ENCODE measurements around the gene TCF15. TPM values are rescaled to one million over a fixed set of nuclear protein-coding genes. Genes with fewer than 3 reads are reported as not detected.

TCF15 gene
- total and polyA plus RNA-seq, 4 donors: not detected

Other genes starting within 250 kb of the TCF15 start
- 10 to 100 TPM in 1 of 2 donors, 1 to 10 TPM in 1; 4.8 to 36.3 TPM for gene TRIB3, start 229.5 kb downstream of the TCF15 start, total RNA-seq
- gene TRIB3, start 229.5 kb downstream of the TCF15 start, polyA plus RNA-seq: 10 to 100 TPM; 41.2 to 63.1 TPM
- gene RBCK1, start 202.0 kb downstream of the TCF15 start, total RNA-seq: 10 to 100 TPM; 18.0 to 48.3 TPM
- 10 to 100 TPM; 61.3 to 62.6 TPM for gene RBCK1, start 202.0 kb downstream of the TCF15 start, polyA plus RNA-seq
- gene TBC1D20, start 147.8 kb downstream of the TCF15 start, total RNA-seq: 10 to 100 TPM; 14.4 to 18.9 TPM
- 1 to 10 TPM; 8.7 to 9.4 TPM for gene TBC1D20, start 147.8 kb downstream of the TCF15 start, polyA plus RNA-seq
- 10 to 100 TPM; 60.2 to 60.3 TPM for gene CSNK2A1, start 66.5 kb downstream of the TCF15 start, total RNA-seq
- gene CSNK2A1, start 66.5 kb downstream of the TCF15 start, polyA plus RNA-seq: 10 to 100 TPM; 17.0 to 19.3 TPM
- 10 to 100 TPM; 22.8 to 26.8 TPM for gene SRXN1, start 42.9 kb upstream of the TCF15 start, total RNA-seq
- gene SRXN1, start 42.9 kb upstream of the TCF15 start, polyA plus RNA-seq: 10 to 100 TPM; 14.3 to 60.2 TPM
- gene SCRT2, start 65.5 kb upstream of the TCF15 start, total RNA-seq: not detected
- not detected for gene SCRT2, start 65.5 kb upstream of the TCF15 start, polyA plus RNA-seq
- gene SLC52A3, start 158.2 kb upstream of the TCF15 start, total RNA-seq: under 1 TPM in 1 of 2 donors, not detected in 1; 0.08 TPM
- gene SLC52A3, start 158.2 kb upstream of the TCF15 start, polyA plus RNA-seq: under 1 TPM; 0.06 TPM
- gene FAM110A, start 223.4 kb upstream of the TCF15 start, total RNA-seq: 1 to 10 TPM; 1.5 to 6.7 TPM
- gene FAM110A, start 223.4 kb upstream of the TCF15 start, polyA plus RNA-seq: 1 to 10 TPM; 1.2 to 2.4 TPM